ENCODE results near the gene SPEM3.

Gene SPEM3

GRCh38 chr17:7419819-7420610 lies 8.6 kb upstream of the SPEM3 start, which contains the start of gene SPEM1:
SPEM1 (plus strand) TSS chr17:7420324; CDS start chr17:7420385, 61 bp downstream.
- H3K27me3 ChIP-seq (ENCODE audit: control insufficient read depth in 2 of 2, insufficient read depth in 2 of 2, low read length in 2 of 2), result no peaks in the 10 kb centered on the region
- no peak within 1 kb of the TSS for H3K9ac ChIP-seq (ENCODE audit: low read depth in 1 of 2, low read length in 2 of 2)
- H3K36me3 ChIP-seq (ENCODE audit: control insufficient read depth in 2 of 2, insufficient read depth in 2 of 2, low read length in 2 of 2), result no peaks in the 10 kb centered on the region
- no peaks in the 10 kb centered on the region for H3K9me3 ChIP-seq (ENCODE audit: control insufficient read depth in 2 of 2, low read length in 2 of 2)
- no peaks in the 10 kb centered on the region for H3K4me1 ChIP-seq (ENCODE audit: control insufficient read depth in 2 of 2, insufficient read depth in 2 of 2, low read length in 2 of 2)
- no peak within 1 kb of the TSS for H3K27ac ChIP-seq (ENCODE audit: low read depth in 2 of 2, low read length in 2 of 2)
- no peak within 1 kb of the TSS for H3K4me3 ChIP-seq (ENCODE audit: low read length in 2 of 2)

DNA sequence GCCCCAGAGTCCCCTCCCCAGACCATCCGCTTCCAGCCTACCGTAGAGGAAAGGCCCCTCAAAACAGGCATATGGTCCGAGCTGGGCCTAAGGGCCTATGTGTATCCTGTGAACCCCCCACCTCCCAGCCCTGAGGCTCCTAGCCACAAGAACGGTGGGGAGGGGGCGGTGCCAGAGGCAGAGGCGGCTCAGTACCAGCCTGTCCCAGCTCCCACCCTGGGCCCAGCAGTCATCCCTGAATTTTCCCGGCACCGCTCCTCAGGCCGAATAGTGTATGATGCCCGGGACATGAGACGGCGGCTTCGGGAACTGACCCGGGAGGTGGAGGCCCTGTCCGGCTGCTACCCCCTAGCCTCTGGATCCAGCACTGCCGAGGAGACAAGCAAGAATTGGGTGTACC lies 7.5 kb upstream of the SPEM3 start:
- H3K4me3 ChIP-seq (ENCODE audit: low read length in 2 of 2), result no peak overlapping the region
- H3K9ac ChIP-seq (ENCODE audit: low read depth in 1 of 2, low read length in 2 of 2), result no peak overlapping the region
- H3K9me3 ChIP-seq (ENCODE audit: control insufficient read depth in 2 of 2, low read length in 2 of 2), result no peaks in the 10 kb centered on the region

DNA sequence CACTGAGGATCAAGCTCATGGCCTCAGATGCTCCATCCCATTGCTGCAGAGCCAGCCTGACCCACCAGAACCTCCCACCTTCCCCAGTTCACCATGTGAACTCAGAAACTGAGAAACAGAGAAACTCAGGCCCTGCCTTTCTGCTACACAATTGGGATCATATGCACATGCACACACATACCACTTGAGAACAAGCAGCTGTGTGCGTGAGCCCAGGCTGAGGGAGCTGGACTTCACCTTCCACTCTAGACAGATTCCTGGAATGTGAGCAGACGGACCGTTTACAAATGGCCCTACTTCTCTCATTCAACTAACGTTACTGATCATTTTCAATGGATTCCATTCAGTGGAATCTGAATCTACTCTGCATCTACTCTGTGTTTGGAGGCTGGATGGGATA lies 5.0 kb upstream of the SPEM3 start:
- H3K9ac ChIP-seq (ENCODE audit: low read depth in 1 of 2, low read length in 2 of 2), result no peak overlapping the region
- H3K36me3 ChIP-seq (ENCODE audit: control insufficient read depth in 2 of 2, insufficient read depth in 2 of 2, low read length in 2 of 2), result no peaks in the 10 kb centered on the region
- no peak overlapping the region for H3K27ac ChIP-seq (ENCODE audit: low read depth in 2 of 2, low read length in 2 of 2)

More for the DNA sequence above, 7.5 kb upstream of the SPEM3 start:
- no peaks in the 10 kb centered on the region for H3K36me3 ChIP-seq (ENCODE audit: control insufficient read depth in 2 of 2, insufficient read depth in 2 of 2, low read length in 2 of 2)
- H3K4me1 ChIP-seq (ENCODE audit: control insufficient read depth in 2 of 2, insufficient read depth in 2 of 2, low read length in 2 of 2), result no peaks in the 10 kb centered on the region
- H3K27ac ChIP-seq (ENCODE audit: low read depth in 2 of 2, low read length in 2 of 2), result no peak overlapping the region
- no peaks in the 10 kb centered on the region for H3K27me3 ChIP-seq (ENCODE audit: control insufficient read depth in 2 of 2, insufficient read depth in 2 of 2, low read length in 2 of 2)

DNA sequence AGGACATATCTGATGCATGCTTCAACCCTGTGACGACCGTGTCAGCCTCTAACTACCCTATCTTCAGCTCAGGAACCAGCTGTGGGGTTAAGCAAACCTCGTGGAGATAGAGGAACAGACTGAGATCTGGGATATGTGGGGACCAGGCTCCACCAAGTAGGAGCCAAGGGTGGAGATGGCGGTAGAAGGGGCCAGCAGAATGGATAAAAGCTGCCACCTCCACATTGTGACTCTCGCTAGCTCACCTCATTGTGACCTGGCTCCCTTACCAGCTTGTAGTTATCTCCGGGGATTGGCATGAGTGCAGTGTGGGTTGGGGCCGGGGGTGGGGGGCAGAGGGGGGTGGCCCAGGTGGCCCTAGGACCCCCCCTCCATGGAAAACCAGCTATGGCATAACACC lies 3.3 kb upstream of the SPEM3 start, which contains the start of gene SPEM2:
TSS of gene SPEM2 (plus strand) at position 301 of the 400 bp plus-strand sequence. CDS start at position 374, 73 bp downstream.
- Histone ChIP-seq H3K9me3 (ENCODE audit: control insufficient read depth in 2 of 2, low read length in 2 of 2) (no peaks in the 10 kb centered on the region), H3K27me3 (ENCODE audit: control insufficient read depth in 2 of 2, insufficient read depth in 2 of 2, low read length in 2 of 2) (no peaks in the 10 kb centered on the region), H3K36me3 (ENCODE audit: control insufficient read depth in 2 of 2, insufficient read depth in 2 of 2, low read length in 2 of 2) (no peaks in the 10 kb centered on the region), H3K4me1 (ENCODE audit: control insufficient read depth in 2 of 2, insufficient read depth in 2 of 2, low read length in 2 of 2) (no peaks in the 10 kb centered on the region), H3K9ac (ENCODE audit: low read depth in 1 of 2, low read length in 2 of 2) (no peak within 1 kb of the TSS), H3K4me3 (ENCODE audit: low read length in 2 of 2) (no peak within 1 kb of the TSS), H3K27ac (ENCODE audit: low read depth in 2 of 2, low read length in 2 of 2) (no peak within 1 kb of the TSS)

More for the DNA sequence above, 5.0 kb upstream of the SPEM3 start:
- no peaks in the 10 kb centered on the region for H3K27me3 ChIP-seq (ENCODE audit: control insufficient read depth in 2 of 2, insufficient read depth in 2 of 2, low read length in 2 of 2)
- H3K4me1 ChIP-seq (ENCODE audit: control insufficient read depth in 2 of 2, insufficient read depth in 2 of 2, low read length in 2 of 2), result no peaks in the 10 kb centered on the region
- no peak overlapping the region for H3K4me3 ChIP-seq (ENCODE audit: low read length in 2 of 2)
- H3K9me3 ChIP-seq (ENCODE audit: control insufficient read depth in 2 of 2, low read length in 2 of 2), result no peaks in the 10 kb centered on the region

DNA sequence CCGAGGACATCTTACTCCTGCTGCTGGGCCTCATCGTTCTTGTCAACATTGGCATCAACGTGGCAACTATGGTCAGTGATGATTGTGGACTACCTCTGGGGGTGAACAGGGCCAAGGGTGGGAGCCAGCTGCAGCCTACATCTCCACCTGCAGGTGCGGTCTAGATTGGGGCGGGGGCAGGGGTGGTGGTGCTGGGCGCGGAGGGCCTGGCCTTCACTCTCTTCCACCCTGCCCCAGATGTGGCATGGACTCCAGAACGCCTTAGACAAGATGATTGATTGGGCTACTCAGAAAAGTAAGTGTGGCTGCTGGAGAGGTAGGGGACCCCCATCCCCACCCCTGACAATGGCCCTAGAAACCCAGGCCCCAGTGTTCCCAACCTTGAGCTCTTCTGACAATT lies 2.9 kb upstream of the SPEM3 start:
- Histone ChIP-seq H3K27ac (ENCODE audit: low read depth in 2 of 2, low read length in 2 of 2) (no peak overlapping the region), H3K4me3 (ENCODE audit: low read length in 2 of 2) (no peak overlapping the region), H3K9ac (ENCODE audit: low read depth in 1 of 2, low read length in 2 of 2) (no peak overlapping the region), H3K9me3 (ENCODE audit: control insufficient read depth in 2 of 2, low read length in 2 of 2) (no peaks in the 10 kb centered on the region), H3K4me1 (ENCODE audit: control insufficient read depth in 2 of 2, insufficient read depth in 2 of 2, low read length in 2 of 2) (no peaks in the 10 kb centered on the region), H3K27me3 (ENCODE audit: control insufficient read depth in 2 of 2, insufficient read depth in 2 of 2, low read length in 2 of 2) (no peaks in the 10 kb centered on the region), H3K36me3 (ENCODE audit: control insufficient read depth in 2 of 2, insufficient read depth in 2 of 2, low read length in 2 of 2) (no peaks in the 10 kb centered on the region)

- Histone ChIP-seq H3K27ac (ENCODE audit: low read depth in 2 of 2, low read length in 2 of 2) (no peak overlapping the region), H3K4me3 (ENCODE audit: low read length in 2 of 2) (no peak overlapping the region), H3K27me3 (ENCODE audit: control insufficient read depth in 2 of 2, insufficient read depth in 2 of 2, low read length in 2 of 2) (no peaks in the 10 kb centered on the region), H3K36me3 (ENCODE audit: control insufficient read depth in 2 of 2, insufficient read depth in 2 of 2, low read length in 2 of 2) (no peaks in the 10 kb centered on the region), H3K9ac (ENCODE audit: low read depth in 1 of 2, low read length in 2 of 2) (no peak overlapping the region), H3K4me1 (ENCODE audit: control insufficient read depth in 2 of 2, insufficient read depth in 2 of 2, low read length in 2 of 2) (no peaks in the 10 kb centered on the region), H3K9me3 (ENCODE audit: control insufficient read depth in 2 of 2, low read length in 2 of 2) (no peaks in the 10 kb centered on the region)
These were observed 2.3 kb upstream of the SPEM3 start for GRCh38 chr17:7426203-7426863.

GRCh38 chr17:7426896-7427489 lies 1.7 kb upstream of the SPEM3 start:
- H3K27me3 ChIP-seq (ENCODE audit: control insufficient read depth in 2 of 2, insufficient read depth in 2 of 2, low read length in 2 of 2), result no peaks in the 10 kb centered on the region
- H3K36me3 ChIP-seq (ENCODE audit: control insufficient read depth in 2 of 2, insufficient read depth in 2 of 2, low read length in 2 of 2), result no peaks in the 10 kb centered on the region
- H3K4me3 ChIP-seq (ENCODE audit: low read length in 2 of 2), result no peak overlapping the region
- H3K9me3 ChIP-seq (ENCODE audit: control insufficient read depth in 2 of 2, low read length in 2 of 2), result no peaks in the 10 kb centered on the region
- no peak overlapping the region for H3K9ac ChIP-seq (ENCODE audit: low read depth in 1 of 2, low read length in 2 of 2)
- H3K27ac ChIP-seq (ENCODE audit: low read depth in 2 of 2, low read length in 2 of 2), result no peak overlapping the region
- no peaks in the 10 kb centered on the region for H3K4me1 ChIP-seq (ENCODE audit: control insufficient read depth in 2 of 2, insufficient read depth in 2 of 2, low read length in 2 of 2)

GRCh38 chr17:7427549-7427948 lies 1.1 kb upstream of the SPEM3 start:
- Histone ChIP-seq H3K9ac (ENCODE audit: low read depth in 1 of 2, low read length in 2 of 2) (no peak overlapping the region), H3K36me3 (ENCODE audit: control insufficient read depth in 2 of 2, insufficient read depth in 2 of 2, low read length in 2 of 2) (no peaks in the 10 kb centered on the region), H3K9me3 (ENCODE audit: control insufficient read depth in 2 of 2, low read length in 2 of 2) (no peaks in the 10 kb centered on the region), H3K4me3 (ENCODE audit: low read length in 2 of 2) (no peak overlapping the region), H3K4me1 (ENCODE audit: control insufficient read depth in 2 of 2, insufficient read depth in 2 of 2, low read length in 2 of 2) (no peaks in the 10 kb centered on the region), H3K27ac (ENCODE audit: low read depth in 2 of 2, low read length in 2 of 2) (no peak overlapping the region), H3K27me3 (ENCODE audit: control insufficient read depth in 2 of 2, insufficient read depth in 2 of 2, low read length in 2 of 2) (no peaks in the 10 kb centered on the region)

GRCh38 chr17:7429722-7430121 lies 1.1 kb downstream of the SPEM3 start:
- Histone ChIP-seq H3K27ac (ENCODE audit: low read depth in 2 of 2, low read length in 2 of 2) (no peak overlapping the region), H3K27me3 (ENCODE audit: control insufficient read depth in 2 of 2, insufficient read depth in 2 of 2, low read length in 2 of 2) (no peaks in the 10 kb centered on the region), H3K4me3 (ENCODE audit: low read length in 2 of 2) (no peak overlapping the region), H3K9ac (ENCODE audit: low read depth in 1 of 2, low read length in 2 of 2) (no peak overlapping the region), H3K36me3 (ENCODE audit: control insufficient read depth in 2 of 2, insufficient read depth in 2 of 2, low read length in 2 of 2) (no peaks in the 10 kb centered on the region), H3K9me3 (ENCODE audit: control insufficient read depth in 2 of 2, low read length in 2 of 2) (no peaks in the 10 kb centered on the region), H3K4me1 (ENCODE audit: control insufficient read depth in 2 of 2, insufficient read depth in 2 of 2, low read length in 2 of 2) (no peaks in the 10 kb centered on the region)

- Histone ChIP-seq H3K27me3 (ENCODE audit: control insufficient read depth in 2 of 2, insufficient read depth in 2 of 2, low read length in 2 of 2) (no peaks in the 10 kb centered on the region), H3K9ac (ENCODE audit: low read depth in 1 of 2, low read length in 2 of 2) (no peak overlapping the region), H3K9me3 (ENCODE audit: control insufficient read depth in 2 of 2, low read length in 2 of 2) (no peaks in the 10 kb centered on the region), H3K4me1 (ENCODE audit: control insufficient read depth in 2 of 2, insufficient read depth in 2 of 2, low read length in 2 of 2) (peaks cover 5 to 6% of the 10 kb centered on the region in 2 donors), H3K4me3 (ENCODE audit: low read length in 2 of 2) (no peak overlapping the region), H3K36me3 (ENCODE audit: control insufficient read depth in 2 of 2, insufficient read depth in 2 of 2, low read length in 2 of 2) (no peaks in the 10 kb centered on the region), H3K27ac (ENCODE audit: low read depth in 2 of 2, low read length in 2 of 2) (no peak overlapping the region)
These were observed 2.6 kb downstream of the SPEM3 start for GRCh38 chr17:7431231-7431630.

Measured in mucosa of rectum (tissue), 2 donors.